OCI-M2 (cell line): Measurements from ENCODE around the gene NOP14.
"Not testable (repeated sequence)": the region's sequence is repeated elsewhere in the genome, so short reads cannot be mapped to it uniquely, and the experiment has no call there.

Experiments used
- DNase-seq: peaks from one replicate; lab custom pipeline; 2025; ENCODE audit not compliant: unreplicated experiment; lab: John Stamatoyannopoulos, UW

Gene NOP14

DNA sequence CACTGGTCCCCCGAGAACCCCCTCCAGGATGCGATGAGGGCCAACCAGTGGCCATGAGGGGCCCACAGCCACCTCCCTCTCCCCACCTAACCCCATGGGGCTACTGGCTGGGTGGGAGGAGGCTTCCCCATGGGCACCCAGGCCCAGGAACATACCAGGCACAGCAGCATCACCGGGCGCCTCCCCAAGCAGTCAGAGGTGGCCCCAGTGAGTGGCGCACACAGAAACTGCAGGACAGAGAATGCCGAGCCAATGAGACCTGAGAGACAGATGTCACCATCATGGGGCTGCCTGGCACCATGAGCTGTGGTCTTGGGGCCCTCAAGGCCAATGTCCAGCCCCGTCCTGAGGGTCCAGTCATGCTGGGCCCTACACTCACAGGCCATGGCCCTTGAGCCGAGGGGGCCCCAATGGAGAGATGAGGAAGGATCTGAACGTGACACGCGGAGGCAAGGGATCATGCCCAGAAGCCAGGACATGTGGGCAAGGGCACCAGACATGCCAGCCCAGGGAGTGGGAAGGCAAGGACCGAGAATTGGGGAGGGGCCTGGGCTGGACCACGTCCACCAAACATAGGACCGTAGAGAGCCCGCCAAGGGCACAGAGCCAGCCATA, 30.1 kb downstream of the NOP14 start:
- no peak for DNase-seq

DNA sequence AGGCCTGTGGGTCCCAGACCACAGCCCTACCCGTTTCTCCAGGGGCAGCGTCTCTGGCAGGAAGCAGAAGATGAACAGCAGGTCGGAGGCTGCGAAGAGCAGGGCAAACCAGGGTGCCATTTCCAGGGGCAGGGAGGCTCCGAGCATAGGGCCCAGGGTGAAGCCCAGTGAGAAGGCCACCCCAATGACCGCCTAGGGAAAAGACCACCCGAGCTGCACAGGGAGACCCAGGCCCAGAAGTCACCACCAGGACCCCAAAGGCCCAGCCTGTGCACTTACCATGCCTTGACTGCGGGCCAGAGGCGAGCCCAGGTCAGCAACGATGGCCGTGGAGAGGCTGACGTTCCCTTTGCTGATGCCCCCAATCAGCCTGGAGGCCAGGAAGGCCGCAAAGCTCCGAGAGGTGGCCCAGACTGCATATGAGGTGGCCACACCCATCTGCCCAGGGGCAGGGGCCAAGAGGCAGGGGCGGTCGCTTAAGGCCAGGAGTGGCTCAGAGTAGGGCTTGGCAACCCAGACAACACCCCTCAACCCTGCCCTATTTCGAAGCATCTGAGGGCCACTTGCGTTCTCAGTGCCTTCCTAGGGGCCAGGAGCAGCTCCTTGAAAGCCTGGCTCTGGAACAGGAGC, 30.8 kb downstream of the NOP14 start:
- no peak for DNase-seq

DNA sequence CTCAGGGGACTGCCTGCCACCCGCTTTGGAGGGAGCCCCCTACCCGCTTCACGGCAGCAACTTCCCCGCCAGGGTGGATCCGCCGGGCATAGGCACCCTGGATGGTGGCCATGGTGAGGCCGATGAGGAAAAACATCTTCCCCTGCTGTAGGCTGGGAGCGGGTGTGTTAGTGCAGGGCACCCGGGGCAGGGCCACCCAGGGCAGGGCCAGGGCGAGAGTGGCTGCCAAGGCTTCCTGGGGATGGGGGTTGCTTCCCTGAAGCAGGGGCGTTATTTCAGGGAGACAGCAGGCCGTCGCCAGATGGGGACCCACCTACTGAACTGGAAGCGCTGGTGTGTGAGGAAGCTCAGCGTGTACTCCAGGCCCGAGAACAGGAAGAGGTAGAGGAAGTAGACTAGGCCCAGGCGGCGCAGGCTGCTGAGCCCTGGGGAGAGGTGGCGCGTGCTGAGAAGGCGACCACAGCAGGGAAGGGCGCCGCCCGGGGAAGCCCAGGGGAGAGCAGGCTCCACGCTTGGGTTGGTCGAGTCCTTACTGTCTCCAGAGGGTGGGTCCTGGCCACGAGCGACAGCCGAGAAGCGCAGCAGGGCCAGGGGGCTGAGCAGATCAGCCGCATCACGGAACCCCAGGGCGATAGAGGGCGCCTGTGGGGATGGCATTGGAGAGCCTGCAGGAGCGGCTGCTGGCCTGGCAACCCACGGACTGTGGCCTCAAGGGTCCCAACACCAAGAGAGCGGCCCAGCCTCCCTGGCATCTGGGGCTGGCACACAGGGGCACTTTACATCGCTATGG, 31.5 kb downstream of the NOP14 start:
- DNase-seq = no peak

DNA sequence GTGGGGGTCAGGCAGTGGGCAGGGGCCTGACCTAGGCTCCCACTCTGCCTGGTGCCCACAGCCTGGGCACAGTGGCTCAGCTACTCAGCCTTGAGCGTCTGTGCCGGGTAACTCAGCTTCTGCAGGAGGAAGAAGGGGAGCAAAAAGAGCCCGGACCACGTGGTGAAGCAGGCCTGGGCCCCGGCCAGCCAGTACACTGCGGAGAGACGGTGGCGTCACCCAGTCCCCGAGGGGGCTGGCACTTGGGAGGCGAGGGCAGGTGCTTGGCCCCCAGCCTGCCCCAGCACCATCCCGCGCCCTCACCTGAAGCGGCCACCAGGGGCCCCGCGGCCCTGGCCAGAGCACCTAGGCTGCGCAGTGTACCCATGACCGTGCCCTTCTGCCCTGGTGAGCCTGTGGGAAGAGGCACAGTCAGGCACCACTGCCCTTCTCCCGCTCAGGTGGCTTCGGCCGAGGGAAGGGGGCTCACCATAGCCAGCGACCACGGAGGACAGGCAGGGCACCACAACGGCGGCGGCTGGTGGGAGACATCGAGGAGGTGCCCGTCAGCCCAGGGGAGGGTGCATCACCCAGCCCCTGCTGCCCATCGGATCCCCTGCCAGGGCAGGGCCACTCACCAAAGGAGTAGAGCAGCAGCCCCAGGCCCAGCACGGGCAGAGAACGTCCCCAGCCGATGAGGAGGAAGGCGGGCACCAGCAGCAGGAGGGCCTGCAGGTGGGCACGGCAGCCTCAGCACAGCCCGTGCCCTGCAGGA, 32.3 kb downstream of the NOP14 start:
- no peak for DNase-seq

DNA sequence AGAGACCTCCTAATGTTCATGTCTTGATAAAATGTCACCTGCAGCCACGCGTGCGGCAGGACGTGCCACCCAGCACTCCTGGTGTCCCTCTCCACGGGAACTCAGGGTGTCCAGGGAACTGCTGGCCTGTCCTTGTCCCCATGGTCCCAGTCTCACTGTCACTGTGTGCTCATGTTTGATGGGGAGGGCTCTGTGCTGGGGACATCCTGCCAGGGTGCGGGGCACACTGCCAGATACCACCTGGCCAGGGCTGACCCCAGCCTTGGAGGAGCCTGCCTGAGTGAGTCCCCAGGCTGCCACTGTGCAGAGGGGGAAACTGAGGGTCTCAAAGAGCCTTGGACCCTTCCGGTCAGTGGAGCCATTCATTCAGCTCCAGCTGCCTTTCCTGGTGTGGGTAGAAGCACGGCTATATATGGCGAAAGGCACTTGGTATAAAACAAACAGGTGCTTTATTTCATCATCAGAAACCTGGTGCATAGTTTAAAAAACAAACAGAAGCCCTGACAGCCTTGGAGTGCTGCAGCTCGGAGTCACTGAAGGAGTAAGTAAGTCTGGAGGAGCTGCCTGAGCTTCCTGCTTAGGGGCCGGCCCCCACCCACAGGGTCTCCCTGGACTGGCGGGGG, 33.0 kb downstream of the NOP14 start:
- DNase-seq = no peak

DNA sequence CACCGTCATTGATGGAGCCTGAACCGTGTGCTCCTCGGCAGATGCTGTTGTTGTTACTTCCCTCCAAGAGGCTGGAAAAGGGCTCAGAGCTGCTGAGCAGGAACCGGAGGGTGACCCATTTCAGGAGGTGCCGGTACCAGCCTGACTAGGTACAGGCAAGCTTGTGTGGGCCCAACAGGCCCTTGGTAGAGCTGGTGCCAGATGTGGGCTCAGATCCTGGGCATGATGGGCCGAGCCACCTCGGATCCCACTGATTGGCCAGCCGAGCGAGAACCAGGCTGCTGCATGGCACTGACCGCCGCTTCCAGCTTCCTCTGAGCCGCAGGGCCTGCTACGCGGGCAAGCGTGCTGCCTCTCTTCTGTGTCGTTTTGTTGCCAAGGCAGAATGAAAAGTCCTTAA, 33.7 kb downstream of the NOP14 start:
- DNase-seq = no peak

DNA sequence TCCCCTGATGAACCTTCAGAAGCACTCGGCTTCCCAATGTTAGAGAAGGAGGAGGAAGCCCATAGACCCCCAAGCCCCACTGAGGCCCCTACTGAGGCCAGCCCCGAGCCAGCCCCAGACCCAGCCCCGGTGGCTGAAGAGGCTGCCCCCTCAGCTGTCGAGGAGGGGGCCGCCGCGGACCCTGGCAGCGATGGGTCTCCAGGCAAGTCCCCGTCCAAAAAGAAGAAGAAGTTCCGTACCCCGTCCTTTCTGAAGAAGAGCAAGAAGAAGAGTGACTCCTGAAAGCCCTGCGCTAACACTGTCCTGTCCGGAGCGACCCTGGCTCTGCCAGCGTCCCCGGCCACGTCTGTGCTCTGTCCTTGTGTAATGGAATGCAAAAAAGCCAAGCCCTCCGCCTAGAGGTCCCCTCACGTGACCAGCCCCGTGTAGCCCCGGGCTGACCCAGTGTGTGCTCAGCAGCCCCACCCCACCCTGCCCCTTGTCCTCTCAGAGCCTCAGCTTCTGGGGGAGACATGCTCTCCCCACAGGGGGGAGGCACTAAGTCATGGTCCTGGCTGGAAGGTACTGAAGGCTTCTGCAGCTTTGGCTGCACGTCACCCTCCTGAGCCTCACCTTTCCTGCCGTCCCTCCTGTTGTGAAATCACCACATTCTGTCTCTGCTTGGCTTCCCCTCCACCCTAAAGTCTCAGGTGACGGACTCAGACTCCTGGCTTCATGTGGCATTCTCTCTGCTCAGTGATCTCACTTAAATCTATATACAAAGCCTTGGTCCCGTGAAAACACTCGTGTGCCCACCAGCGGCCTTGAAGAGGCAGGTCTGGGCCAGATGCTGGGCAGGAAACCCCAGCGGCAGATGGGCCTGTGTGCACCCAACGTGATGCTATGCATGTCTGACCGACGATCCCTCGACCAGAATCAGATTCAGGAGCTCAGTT, 34.7 kb downstream of the NOP14 start:
- no peak for DNase-seq

DNA sequence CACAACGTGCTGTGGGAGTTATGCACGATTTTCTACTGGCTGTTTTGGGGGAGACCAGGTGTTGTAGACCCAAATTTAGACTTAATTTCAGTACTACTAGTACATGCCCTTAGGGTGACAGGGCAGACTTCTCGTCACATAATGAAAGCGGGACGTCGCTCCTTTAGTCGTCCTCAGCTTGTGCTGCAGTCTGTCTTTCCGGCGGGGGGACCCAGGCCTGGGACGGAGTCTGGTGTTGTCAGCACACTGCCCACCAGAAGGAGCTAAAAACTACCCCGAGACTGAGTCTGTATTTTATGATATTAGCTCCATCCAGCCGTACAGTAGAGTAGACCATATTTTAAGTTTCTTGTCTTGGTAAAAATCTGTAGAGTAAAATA, 35.5 kb downstream of the NOP14 start:
- DNase-seq = no peak

DNA sequence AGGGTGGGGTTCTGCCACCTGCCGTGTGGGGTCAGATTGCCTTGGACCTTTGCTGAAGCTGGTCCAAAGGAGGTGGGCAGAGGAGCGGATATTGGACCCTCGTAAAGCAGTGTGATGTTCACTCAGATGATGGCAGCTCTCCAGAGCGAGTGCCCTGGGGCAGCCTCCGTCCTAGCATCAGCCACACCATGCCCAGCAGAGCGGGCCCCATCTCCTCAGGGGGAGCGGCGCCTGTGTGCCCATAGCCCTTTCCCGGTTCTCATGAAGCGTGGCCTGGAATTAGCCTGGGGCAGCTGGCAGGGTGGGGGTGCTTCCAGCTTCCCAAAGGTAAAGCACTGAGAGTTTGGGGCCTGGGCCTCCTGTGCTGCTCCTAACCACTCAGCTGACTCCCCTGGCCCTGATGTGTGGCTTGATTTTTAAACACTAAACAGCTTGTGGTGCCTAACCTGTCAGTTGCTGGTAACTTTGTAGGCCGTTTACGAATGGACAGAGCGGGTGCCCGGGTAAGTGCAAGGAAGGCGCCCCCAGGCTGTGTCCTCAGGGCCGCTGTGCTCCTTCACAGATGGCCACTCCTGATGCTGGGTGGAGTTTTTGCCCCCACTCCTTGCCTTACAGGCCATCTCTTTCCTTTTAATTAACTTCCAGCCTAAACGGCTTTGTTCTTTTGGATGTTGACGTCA, 36.0 kb downstream of the NOP14 start:
- DNase-seq = no peak

DNA sequence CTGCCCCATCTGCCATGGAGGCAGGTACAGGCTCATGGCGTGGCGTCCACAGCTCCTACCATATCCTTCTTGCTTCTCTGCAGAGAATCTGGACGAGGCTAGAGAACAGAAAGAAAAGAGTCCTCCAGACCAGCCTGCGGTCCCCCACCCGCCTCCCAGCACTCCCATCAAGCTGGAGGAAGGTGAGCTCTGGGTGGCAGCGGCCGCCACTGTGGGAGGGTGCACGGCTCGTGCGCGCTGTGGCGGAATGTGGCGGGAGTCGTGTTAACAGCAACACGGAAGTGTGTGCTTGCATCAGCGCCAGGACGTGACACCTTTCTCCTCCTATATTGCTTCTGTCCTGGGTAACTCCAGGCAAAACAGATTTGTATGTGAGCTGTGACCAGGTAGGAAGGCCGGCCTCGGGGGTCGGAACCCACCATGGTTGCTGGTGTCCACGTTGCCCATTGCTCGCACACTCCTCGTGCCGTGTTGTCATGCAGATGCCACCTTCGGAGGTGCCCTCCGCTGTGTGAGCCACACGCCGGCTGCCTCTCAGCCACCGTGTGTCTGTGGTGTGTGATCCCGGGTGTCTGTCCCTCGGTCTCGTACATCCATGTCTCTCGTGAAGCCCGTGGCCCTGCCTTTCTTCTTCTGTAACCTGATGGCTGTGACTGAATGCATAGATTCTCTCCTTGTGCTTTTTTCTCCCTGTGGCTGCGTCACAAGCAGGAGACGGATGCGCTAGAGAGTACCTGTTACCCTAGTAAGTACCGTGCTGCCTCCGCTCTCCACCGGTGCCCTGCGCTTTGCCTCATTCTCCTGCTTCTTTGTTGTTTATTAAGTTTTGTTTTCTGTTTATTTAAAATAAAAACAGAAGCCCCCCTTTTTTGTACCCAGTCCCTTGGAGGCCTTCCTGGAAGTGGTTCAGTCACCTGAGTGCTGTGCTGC, 37.0 kb downstream of the NOP14 start:
- no peak for DNase-seq

DNA sequence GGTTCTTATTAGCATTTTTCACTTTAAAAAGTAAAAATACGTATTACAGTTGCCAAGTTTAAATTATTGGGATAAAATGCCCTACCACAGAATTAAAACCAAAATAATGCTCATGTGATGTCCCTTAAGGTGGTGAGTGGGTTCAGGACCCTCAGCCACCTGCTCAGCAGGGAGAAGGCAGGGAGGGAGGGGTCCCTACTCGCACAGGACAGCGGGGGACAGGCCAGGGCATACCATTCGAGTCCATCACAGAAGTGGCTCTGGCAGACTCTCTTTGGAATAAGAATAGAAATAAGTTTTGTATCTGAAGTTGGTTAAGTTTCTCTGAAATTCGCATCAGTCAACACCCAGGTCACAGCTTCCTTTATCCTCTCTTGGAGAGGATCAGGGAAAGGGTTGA, 37.7 kb downstream of the NOP14 start:
- DNase-seq = no peak

DNA sequence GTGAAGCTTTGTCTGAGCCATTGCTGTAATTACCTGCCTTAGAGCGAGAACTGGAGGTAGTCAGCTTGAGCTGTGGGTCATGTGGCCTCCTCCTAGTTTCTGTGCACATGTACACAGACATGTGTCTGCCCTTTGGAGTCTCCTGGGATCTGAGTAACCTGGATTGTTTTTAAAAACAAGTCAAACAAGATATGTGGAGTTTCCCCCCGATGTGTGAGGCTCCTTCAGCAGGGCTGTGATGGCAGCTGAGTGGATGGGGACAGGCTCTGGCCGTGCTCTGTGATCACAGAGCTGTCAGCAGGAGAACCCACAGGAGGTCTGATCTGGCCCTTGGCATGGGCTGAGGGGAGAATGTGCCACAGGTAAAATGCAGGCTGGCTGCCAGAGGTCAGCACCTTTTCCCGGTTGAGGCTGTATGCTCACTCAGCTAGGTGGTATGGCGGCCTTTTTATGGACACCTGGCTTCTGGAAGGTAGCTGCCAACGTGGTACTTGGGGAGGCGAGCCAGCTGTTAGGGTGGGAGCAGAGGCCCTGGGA, 38.4 kb downstream of the NOP14 start:
- no peak for DNase-seq

DNA sequence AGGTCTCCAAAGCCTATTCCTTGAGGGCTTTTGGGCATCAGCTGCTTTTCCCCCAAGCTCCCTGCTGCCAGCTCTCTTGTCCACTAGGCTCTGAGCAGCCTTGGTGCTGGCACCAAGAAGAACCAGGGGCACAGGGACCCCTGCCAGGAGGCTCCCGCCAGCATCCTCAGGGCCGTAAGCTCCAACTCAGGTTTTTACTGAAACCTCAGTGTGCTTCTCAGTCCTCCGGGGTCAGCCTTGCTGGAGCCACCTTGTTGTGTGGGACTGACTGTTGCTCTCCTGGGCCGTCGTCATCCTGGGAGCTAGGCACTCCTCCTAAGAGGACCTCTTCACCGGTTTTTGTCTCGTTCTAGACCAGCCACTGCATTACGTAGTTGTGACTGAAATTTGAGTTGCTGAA, 38.9 kb downstream of the NOP14 start:
- DNase-seq = no peak

DNA sequence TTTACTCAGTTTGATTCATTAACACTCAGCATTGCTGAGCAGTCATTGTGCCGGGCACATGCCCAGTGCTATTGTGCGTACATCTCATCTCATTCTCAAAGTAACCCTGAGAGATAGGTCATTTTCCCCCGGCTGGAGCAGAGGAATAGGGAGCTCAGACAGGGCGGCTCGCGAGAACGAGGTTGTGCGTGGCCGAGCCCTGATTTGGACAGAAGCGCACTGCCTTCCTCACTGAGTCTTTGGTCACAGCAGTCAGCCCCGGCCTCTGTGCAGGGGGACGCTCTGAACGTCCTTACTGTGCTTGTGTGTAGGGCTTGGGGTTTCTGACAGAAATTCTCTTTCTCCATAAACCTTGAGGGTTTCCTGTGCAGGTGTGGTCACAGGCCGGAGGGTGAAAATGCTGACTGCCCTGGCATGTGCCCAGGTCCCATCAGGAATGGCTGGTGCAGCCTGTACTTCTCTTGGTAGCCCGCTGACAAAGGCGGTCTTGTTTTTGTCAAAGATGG, 39.5 kb downstream of the NOP14 start:
- no peak for DNase-seq

DNA sequence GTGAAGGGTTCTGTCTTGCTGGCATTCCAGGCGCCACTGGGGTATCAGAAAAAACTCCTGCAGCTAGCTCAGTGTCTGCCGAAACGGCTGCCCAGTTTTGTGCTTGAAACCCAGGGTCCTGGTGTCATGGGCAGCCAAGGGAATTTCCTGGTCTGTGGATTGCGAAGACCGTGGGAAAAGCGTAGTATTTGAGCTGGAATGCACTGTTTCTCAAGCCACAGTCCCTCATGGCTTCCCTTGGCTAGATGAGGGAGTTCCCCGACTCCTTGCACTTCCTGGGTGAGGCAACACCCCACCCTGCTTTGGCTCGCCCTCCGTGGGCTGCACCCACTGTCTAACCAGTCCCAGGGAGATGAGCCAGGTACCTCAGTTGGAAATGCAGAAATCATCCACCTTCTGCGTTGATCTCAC, 40.1 kb downstream of the NOP14 start:
- no peak for DNase-seq

DNA sequence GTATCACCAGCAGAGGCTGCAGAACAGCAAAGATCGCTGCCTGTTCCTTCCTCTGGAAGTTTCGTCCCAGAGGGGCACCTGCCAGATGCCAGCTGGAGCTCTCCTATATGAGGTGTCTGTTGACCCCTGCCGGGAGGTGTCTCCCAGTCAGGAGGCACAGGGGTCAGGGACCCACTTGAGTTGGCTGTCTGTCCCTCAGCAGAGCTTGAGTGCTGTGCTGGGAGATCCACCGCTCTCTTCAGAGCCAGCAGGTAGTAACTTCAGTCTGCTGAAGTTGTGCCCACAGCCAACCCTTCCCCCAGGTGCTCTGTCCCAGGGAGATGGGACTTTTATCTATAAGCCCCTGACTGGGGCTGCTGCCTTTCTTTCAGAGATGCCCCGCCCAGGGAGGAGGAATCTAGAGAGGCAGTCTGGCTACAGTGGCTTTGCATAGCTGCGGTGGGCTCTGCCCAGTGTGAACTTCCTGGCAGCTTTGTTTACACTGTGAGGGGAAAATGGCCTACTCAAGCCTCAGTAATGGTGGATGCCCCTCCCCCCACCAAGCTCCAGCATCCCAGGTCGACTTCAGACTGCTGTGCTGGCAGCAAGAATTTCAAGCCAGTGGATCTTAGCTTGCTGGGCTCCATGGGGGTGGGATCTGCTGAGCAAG, 40.6 kb downstream of the NOP14 start:
- not testable (repeated sequence) for DNase-seq

DNA sequence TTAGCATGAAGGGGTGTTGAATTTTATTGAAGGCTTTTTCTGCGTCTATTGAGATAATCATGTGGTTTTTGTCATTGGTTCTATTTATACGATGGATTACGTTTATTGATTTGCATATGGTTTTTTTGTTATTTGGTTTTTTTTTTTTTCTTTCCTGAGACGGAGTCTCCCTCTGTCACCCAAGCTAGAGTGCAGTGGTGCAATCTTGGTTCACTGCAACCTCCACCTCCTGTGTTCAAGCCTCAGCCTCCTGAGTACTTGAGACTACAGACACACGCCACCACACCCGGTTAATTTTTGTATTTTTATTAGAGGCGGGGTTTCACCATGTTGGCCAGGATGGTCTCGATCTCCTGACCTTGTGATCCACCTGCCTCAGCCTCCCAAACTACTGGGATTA, 44.5 kb downstream of the NOP14 start:
- not testable (repeated sequence) for DNase-seq

DNA sequence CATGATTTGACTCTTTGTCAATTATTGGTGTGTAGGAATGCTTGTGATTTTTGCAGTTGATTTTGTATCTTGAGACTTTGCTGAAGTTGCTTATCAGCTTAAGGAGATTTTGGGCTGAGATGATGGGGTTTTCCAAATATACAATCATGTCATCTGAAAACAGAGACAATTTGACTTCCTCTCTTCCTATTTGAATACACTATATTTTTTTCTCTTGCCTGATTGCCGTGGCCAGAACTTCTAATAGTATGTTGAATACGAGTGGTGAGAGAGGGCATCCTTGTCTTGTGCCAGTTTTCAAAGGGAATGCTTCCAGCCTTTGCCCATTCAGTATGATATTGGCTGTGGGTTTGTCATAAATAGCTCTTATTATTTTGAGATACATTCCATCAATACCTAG, 44.9 kb downstream of the NOP14 start:
- not testable (repeated sequence) for DNase-seq
